HG02870 (cell line): Measurements from ENCODE around the gene BPIFB2.

Experiments
- ATAC-seq: cut with Tn5 transposase; IDR thresholded peaks from one replicate; pipeline ENCODE4 v1.9.1; 2021; ENCODE audit warnings: mild to moderate bottlenecking, moderate library complexity; ENCODE audit not compliant: unreplicated experiment

Gene BPIFB2

DNA sequence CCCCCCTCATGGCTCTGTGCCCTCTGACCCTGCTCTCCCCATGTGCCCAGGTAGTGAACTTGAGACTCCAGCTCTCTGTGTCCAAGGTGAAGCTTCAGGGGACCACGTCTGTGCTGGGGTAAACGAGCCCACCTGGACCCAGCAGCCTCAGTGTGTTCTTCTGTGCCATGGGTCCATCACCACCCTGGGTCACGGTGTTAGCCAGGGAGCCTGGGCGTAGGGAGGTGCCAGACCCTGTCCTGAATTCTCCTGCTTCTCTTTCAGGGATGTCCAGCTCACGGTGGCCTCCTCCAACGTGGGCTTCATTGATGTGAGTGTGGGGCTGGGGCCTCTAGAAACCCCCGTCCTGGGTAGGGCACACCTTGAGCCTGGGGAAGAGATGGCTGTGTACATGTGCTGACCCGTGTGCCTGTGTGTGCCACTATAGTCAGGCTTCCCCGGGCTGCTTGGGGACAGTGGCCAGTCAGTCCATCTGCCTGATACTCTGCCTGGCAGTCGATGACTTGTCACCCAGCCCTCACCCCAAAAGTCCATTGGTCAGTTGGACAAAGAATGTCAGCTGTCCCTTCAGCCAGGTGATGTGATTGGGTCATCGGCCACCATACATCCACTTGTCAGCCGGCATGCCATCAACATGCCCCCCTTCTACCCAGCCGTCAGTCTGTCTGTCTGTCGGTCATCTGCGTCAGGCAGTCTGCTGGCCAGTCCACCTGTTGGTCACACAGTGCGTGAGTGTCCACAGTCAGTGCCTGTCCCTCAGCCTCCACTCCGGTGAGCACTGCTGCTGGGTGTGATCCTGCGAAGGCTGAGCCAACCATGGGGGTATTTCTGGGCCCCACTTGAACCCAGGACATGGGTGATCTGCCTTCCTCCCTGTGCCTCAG is 13.0 kb downstream of the BPIFB2 start:
- no peak for ATAC-seq

DNA sequence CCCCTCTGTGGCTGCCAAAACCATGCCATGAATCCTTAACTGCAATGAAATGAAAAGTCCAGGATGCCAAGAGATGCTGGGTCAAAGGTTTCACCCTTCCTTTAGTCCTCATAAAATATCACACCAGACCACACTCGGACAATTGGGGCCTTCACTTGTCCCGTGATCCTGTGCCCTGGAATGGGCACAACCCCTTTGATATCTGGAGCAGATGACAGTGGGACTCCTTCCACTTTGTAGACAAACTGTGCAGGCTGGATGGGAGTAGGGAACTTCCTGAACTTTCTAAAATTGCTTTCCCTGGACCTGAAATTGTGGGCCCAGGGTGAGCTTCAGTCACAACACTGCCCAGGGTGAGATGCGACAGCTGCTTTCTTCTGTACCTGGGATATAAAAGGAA is 14.4 kb downstream of the BPIFB2 start:
- no peak for ATAC-seq

DNA sequence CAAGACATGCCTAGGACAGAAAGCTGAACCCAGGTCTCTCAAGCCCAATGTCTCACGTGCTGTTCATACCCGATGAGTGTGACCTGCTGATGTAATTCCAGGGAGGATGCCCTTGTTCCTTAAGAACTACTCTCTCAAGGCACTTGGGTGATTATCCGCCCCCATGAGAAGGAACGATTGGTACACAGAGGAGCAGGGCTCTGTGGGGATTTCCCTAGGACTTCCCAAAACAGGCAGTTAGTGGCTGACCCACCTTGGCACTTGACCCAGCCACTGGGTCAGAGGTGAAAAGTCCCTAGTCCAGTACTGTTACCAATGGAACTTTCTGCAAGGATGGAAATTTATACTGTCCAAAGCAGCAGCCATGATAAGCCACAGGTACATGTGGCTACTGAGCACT is 14.8 kb downstream of the BPIFB2 start:
- no peak for ATAC-seq

GRCh38 chr20:33022694-33023438 is 15.4 kb downstream of the BPIFB2 start:
- ATAC-seq = no peak

- no peak for ATAC-seq
Measured at GRCh38 chr20:33023439-33024242, 16.1 kb downstream of the BPIFB2 start.

GRCh38 chr20:33024243-33024560 is 16.7 kb downstream of the BPIFB2 start:
- ATAC-seq = no peak

DNA sequence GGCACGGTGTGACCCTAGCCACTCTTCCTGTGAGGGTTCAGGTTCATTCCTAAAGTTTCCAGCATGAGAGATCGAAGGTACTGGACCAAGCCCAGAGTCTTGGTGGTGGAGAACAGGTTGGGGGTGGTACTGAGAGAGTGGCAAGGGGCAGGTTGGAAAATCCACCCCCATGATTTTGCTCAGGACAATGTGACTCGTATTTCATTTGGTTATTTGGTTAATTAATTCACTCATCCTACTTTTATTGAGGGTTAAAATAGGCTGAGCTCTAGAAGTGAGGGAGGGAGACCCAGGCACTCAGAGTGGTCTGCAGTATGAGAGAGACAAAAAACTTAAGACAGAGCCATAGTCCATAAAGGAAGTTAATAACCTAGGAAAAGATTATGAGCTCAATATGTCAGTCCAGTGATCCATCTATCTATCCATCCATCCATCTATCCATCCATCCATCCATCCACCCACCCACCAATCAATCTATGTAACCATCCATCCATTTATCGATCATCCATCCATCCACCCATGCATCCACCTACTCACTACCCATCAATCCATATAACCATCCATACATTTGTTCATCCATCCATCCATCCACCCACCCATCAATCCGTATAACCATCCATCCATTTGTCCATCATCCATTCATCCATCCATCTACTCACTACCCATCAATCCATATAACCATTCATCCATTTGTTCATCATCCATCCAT is 17.3 kb downstream of the BPIFB2 start:
- no peak for ATAC-seq

- no peak for ATAC-seq
Measured at GRCh38 chr20:33025318-33025876, 17.9 kb downstream of the BPIFB2 start.

GRCh38 chr20:33026072-33026778 is 18.7 kb downstream of the BPIFB2 start:
- no peak for ATAC-seq

GRCh38 chr20:33026779-33027759 is 19.6 kb downstream of the BPIFB2 start:
- ATAC-seq = no peak

DNA sequence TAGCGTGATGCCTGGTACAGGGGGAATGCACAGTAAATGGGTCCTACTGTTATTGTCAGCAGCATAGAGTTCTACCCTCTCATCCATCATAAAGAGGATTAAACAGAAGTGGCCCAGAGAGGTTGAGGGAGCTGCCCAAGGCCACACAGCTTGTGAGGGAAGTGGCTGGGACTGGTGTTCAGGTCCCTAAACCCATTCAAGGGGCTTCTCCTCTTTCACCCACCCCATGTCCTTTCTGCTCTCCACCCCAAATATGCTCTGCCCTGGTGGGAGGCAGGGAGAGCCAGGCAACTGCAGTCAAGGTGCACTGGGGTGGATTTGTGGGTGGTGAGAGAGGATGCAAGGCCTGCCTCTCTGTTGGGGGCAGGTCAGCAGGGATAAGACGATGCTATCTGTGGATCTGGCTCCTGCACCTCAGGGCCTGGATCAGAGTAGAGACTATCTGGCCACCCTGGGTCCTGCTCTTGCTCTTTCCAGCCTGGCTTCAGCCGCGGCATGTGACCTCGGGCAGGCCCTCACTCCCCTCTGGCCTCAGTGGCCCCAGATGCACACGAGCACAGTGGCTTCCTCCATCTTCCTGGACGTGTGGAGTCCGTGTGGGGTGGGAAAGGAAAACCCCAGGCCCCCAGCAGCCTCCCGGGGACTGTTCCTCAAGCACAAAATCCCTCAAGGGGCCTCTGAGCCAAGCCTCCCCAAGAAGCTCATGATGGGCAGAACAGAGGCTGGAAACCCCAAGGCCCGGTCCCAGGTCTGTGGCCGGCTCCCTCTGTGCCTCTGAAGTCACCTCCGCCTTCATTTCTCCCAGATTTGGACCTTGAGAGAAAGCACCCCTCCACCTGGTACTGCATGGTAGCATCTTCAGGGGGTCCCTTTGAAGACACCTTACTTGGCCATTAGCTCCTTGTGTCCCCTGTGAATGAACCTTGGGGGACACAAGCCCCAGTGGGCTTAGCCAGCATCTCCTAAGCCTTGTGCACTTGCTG is 20.6 kb downstream of the BPIFB2 start:
- no peak for ATAC-seq

DNA sequence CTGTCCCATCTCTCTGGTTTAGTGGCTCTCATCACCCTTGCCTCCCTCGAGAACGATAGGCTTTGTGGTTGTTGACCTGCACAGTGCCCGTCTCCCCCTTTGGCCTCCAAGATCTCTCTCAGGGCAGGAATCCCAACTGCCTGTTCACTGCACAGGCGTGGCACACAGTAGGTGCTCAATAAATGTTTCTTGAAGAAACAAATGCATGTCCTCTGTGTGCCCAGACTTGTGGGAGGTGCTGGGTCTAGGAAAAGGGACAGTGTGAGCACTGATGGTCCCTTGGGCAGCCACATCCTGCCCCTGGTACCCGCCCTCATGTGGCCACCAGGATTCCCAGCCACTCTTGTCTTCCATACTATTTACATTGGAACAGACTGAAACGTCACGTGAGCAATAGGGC is 21.4 kb downstream of the BPIFB2 start:
- ATAC-seq = no peak

DNA sequence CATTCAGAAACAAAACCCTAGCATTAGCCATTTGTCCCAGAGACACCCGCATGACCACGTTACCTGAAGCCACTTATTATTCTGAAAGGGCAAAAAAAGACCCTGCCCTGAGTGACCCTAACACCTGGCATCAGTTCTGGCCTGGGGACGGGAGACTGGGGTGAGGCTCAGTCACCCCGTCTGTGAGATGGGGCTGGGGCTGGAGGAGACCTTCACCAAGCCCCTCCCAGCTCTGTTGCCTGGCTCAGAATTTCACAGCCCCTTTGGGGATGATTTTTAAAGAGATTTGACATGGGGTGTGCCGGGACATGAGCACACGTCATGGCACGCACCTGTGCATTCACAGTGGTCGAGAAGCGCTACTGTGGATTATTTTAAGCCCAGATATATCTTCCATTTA is 22.6 kb downstream of the BPIFB2 start:
- ATAC-seq = no peak

GRCh38 chr20:33030569-33030968 is 23.1 kb downstream of the BPIFB2 start:
- ATAC-seq = no peak

GRCh38 chr20:33031531-33031930 is 24.0 kb downstream of the BPIFB2 start, which contains the start of gene BPIFB6:
BPIFB6 (plus strand) TSS chr20:33031648; CDS start chr20:33031648, 0 bp downstream.
- no peak for ATAC-seq

DNA sequence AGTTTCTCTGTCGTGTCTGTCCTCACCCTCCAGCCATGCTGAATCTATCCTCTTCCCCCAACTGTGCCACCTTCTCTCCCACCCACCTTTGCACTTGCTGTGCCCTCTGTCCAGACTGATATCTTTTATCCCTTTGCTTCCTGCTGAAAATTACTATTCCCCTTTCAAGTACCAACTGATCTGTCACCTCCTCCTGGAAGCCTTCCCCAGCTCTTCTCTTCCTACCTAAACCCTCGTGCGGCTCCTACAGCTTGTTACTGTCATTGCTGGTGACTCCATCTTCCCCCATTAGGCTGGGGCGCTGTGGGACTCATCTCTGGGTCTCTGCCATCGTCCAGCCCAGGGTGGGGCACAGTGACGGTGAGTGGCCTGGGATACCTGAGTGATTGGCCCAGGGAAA is 25.1 kb downstream of the BPIFB2 start:
- no peak for ATAC-seq

DNA sequence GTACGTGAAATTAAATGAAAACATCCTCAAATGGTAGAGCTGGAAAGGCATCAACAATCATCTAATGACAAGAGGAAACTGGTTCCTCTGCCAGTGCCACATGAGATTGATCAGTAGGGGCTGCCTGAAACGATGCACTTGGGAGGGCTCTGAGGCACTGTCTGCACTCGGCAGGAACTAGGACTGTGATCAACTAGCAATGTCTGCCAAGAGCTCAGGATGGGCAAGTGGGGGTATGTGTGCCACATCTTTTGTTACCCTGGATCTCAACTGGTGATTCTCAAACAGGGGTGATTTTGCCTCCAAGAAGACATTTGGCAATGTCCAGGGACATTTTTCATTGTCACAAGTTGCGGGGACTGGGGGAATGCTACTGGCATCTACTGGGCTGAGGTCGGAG is 25.9 kb downstream of the BPIFB2 start:
- no peak for ATAC-seq
